GM21619 (cell line): Measurements from ENCODE around the gene ZFC3H1.
"Not testable (repeated sequence)": the region's sequence is repeated elsewhere in the genome, so short reads cannot be mapped to it uniquely, and the experiment has no call there.

ENCODE experiments used
- ATAC-seq: cut with Tn5 transposase; IDR thresholded peaks from one replicate; pipeline ENCODE4 v1.9.1; 2021; ENCODE audit not compliant: unreplicated experiment

The ZFC3H1 gene

DNA sequence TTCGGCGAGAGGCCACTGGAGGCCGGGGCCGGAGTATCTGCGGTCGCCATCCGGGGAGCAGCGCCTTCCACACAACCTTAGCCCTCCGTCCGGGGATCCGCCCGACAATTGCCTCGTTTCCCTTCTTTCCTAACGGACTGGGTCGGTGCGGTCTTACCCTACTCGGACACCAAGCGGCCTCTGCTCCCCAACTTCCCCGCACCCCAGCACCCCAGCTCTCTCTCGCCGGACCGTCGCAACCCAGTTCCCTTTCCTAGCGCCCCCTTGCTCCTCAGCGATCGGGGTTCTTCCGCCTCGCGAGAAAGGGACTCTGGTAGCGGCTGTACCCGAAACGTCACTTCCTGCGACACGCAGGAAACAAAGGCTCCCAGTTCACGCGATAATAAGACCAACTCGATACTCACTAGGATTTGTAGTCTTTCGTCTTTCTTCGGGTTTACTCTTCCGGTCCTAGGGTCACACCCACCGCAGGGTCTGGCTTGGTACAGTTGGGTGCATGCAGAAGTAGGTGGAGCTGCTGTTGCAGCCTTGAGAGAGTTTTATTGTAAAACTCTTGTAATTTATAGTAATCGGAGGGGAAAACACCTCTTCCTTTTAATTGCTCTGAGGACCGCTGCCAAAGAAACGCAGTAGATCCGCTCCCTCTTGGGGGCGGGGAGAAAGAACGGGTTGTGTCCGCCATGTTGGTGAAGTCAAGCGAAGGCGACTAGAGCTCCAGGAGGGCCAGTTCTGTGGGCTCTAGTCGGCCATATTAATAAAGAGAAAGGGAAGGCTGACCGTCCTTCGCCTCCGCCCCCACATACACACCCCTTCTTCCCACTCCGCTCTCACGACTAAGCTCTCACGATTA lies at the start of gene ZFC3H1, which contains the start of gene THAP2:
TSS of gene ZFC3H1 (minus strand) at position 288 of the 850 bp plus-strand sequence. CDS start at position 50, 238 bp downstream.
TSS of gene THAP2 (plus strand) at position 741 of the 850 bp plus-strand sequence. CDS start 209 bp downstream, outside the sequence.
- peak; percentile 91 for ATAC-seq

- no peak for ATAC-seq
Measured at GRCh38 chr12:71710276-71711125, 46.9 kb upstream of the ZFC3H1 start.

DNA sequence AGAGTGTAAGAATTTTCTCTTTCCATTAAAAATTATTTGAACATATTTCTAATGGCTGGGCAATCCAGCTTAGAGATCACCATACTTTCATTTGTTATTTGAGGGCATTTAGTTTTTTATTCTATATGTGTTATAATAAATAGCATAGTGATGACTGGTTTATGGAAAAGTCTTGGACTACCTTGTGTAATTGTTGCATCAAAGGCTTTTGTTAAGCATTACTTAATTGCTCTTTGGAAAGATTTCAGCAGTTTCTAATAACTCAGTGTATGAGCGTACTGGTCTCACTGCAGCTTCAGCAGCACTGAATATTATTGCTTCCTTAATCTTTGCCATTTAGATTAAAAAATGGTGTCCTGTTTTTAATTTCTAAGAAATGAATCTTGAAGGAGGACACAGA lies 45.0 kb upstream of the ZFC3H1 start:
- ATAC-seq: no peak

DNA sequence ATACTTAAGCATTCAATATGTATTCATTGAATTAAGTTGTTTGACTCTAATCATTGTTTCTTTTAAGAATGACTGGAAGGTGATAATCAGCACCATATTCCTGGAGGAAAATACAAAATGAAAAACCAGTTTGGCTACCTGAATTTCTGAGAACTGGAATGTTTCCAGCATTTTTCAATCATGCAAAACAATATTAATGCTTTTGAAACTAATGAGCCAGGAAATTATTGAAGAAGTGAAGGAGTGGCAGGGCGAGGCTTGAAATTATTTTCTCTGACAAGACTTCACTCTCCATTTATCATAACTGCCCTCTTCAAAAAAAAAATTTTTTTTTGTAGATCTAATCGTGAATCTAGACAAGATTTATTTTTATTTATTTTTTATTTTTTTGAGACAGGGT lies 41.3 kb upstream of the ZFC3H1 start:
- ATAC-seq: no peak

GRCh38 chr12:71703206-71703605 lies 39.6 kb upstream of the ZFC3H1 start:
- no peak for ATAC-seq

DNA sequence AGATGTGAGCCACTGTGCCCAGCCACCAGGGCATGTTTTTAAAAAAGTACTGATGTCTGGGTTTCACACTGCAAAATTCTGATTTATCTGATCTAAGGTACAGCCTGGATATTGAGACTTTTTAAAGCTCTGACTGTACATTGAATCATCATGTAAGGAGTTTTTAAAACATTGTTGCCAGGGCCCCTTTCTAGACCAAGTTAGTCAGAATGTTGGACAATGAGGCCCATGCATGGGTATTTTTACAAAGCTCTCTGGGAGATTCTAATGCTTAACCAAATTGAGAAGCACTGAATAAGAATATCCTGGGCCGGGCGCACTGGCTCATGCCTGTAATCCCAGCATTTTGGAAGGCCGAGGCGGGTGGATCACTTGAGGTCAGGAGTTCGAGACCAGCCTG lies 38.9 kb upstream of the ZFC3H1 start:
- no peak for ATAC-seq

DNA sequence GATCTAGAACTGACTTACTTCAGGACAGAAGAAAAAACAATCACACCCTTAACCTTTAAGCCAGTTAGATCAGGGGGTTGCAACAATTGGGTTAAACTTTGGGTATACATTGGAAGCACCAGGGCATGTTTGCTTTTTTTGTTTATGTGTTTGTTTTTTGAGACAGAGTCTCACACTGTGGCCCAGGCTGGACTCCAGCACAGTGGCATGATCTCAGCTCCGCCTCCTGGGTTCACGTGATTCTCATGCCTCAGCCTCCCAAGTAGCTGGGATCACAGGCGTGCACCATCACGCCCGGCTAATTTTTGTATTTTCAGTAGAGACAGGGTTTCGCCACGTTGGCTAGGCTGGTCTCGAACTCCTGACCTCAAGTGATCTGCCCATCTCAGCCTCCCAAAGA lies 38.5 kb upstream of the ZFC3H1 start:
- ATAC-seq: not testable (repeated sequence)

DNA sequence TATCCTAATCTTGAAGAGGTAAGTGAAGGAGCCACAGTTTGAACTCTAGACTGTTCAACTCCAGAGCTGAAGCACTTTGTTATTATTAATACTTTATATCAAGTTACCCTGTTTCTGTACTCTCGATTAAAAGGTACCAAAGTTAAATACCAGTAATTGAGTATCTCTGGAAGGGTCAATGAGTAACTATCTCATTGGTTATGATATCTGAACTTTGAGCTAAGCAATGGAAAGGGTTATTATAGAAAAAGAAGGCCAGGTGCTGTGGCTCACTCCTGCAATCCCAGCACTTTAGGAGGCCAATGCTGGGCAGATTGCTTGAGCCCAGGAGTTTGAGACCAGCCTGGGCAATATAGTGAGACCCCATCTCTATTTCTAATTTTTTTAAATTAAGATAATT lies 32.1 kb upstream of the ZFC3H1 start:
- no peak for ATAC-seq

- peak; percentile 87 for ATAC-seq
Measured at GRCh38 chr12:71694099-71694820, 30.6 kb upstream of the ZFC3H1 start.

- peak; percentile 6 for ATAC-seq
Measured at GRCh38 chr12:71693651-71694050, 30.0 kb upstream of the ZFC3H1 start.

DNA sequence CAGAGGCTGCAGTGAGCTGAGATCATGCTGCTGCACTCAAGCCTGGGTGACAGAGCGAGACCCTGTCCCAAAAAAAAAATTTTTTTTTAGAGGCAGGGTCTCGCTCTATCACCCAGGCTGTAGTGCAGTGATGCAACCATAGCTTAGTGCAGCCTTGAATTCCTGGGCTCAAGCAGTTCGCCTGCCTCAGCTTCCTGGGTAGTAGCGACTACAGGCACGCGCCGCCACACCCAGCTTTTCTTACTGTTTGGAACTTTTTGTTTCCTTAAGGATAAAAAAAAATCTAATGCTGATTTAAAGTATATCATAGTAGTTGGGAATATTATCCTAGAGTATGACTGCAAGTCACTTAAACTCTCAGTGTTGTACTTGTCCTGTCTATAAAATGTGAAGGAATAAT lies 29.5 kb upstream of the ZFC3H1 start:
- ATAC-seq: no peak

- ATAC-seq: no peak
Measured at GRCh38 chr12:71691504-71692129, 28.0 kb upstream of the ZFC3H1 start.

GRCh38 chr12:71688961-71689570 lies 25.4 kb upstream of the ZFC3H1 start:
- ATAC-seq: no peak

DNA sequence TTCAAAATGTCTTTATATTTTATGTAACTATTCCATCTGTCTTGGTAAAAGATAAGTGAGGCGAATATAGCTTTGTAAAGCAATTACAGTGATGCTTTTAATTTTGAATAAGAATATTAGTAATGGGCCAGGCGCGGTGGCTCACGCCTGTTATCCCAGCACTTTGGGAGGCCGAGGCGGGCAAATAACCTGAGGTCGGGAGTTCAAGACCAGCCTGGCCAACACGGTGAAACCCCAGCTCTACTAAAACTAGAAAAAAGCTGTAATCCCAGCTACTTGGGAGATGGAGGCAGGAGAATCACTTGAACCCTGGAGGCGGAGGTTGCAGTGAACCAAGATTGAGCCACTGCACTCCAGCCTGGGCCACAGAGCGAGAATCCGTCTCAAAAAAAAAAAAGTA lies 23.5 kb upstream of the ZFC3H1 start:
- ATAC-seq: not testable (repeated sequence)

DNA sequence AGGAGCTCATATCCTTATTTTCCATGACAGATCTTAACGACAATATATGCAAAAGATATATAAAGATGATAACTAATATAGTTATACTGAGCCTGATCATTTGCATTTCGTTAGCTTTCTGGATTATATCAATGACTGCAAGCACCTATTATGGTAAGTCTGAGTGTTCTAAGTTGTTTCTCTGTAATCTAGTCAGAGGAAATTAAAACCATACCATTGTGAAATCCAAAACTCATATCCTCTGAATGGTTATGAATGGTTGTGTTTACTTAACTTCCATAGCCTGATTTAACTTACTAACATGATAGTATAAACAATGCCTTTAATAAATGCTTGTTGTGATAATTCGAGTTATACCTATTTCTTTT lies 23.0 kb upstream of the ZFC3H1 start:
- ATAC-seq: no peak

GRCh38 chr12:71685914-71686657 lies 22.4 kb upstream of the ZFC3H1 start, which contains the start of gene TMEM19:
TMEM19 (plus strand) TSS chr12:71686082; CDS start chr12:71686681, 599 bp downstream.
- ATAC-seq: peak; percentile 89

- no peak for ATAC-seq
Measured at GRCh38 chr12:71685312-71685906, 21.8 kb upstream of the ZFC3H1 start.

GRCh38 chr12:71684081-71684480 lies 20.4 kb upstream of the ZFC3H1 start:
- ATAC-seq: no peak

DNA sequence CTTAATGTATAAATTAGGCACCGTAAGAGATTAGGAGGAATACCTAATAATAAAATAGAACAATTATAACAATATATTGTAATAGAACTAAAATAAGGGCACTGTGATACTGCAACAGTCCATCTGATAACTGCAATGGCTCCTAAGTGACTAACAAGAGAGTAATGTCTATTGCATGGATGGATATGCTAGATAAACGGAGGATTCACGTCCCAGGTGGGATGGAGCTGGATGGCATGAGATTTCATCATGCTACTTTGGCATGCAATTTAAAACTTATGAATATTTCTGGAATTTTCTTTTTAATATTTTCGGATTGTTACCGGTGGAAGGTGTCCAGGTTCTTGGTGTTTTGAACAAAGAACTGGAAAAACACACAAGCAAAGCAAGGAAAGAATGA lies 20.0 kb upstream of the ZFC3H1 start:
- no peak for ATAC-seq
